Neural cell (in vitro differentiated cells): Measurements from ENCODE around the gene PWP2. TPM values are rescaled to one million over a fixed set of nuclear protein-coding genes. Genes with fewer than 3 reads are reported as not detected.

ENCODE experiments used
- H2AFZ ChIP-seq: fragments of 200-600, 300-800 bp; sonication (generic), shearing (Covaris generic); 2 replicates; pipeline ENCODE4 v1.6.0; 2014; ENCODE audit warnings: low read depth, mild to moderate bottlenecking, antibody characterized with exemption, low read length, moderate library complexity
- H3F3A ChIP-seq: fragments of 200-600 bp; shearing (Covaris generic); 2 replicates; pipeline ENCODE4 v1.6.1; 2016; ENCODE audit warnings: mild to moderate bottlenecking, moderate library complexity, mixed read lengths, antibody characterized with exemption, low read length; ENCODE audit not compliant: insufficient read depth, poor library complexity, severe bottlenecking
- H3K27ac ChIP-seq: fragments of 200-600, 300-800 bp; sonication (generic), shearing (Covaris generic); 2 replicates; pipeline ENCODE4 v1.5.1; 2014; ENCODE audit warnings: mild to moderate bottlenecking, low read length, moderate library complexity
- H3K27me3 ChIP-seq: fragments of 300-800, 200-600 bp; sonication (generic), shearing (Covaris generic); 2 replicates; pipeline ENCODE4 v1.6.0; 2014; ENCODE audit warnings: mild to moderate bottlenecking, low read depth, low read length, moderate library complexity; ENCODE audit not compliant: insufficient read depth
- H3K36me3 ChIP-seq: fragments of 300-800, 200-600 bp; sonication (generic), shearing (Covaris generic); 2 replicates; pipeline ENCODE4 v1.5.1; 2014; ENCODE audit warnings: mild to moderate bottlenecking, antibody characterized with exemption, low read length, moderate library complexity; ENCODE audit not compliant: insufficient read depth
- H3K4me2 ChIP-seq: fragments of 300-800, 200-600 bp; sonication (generic), shearing (Covaris generic); 2 replicates; pipeline ENCODE4 v1.6.0; 2014; ENCODE audit warnings: mild to moderate bottlenecking, low read length
- H3K4me3 ChIP-seq: fragments of 300-800, 200-600 bp; sonication (generic), shearing (Covaris generic); 2 replicates; pipeline ENCODE4 v1.5.1; 2014; ENCODE audit warnings: mild to moderate bottlenecking, low read length, moderate library complexity
- H3K79me2 ChIP-seq: fragments of 200-600 bp; shearing (Covaris generic); replicated peaks from 2 replicates; pipeline ENCODE4 v1.6.0; 2014; ENCODE audit warnings: mild to moderate bottlenecking, low read length, moderate library complexity; ENCODE audit not compliant: insufficient read depth
- H3K9ac ChIP-seq: fragments of 300-800, 200-600 bp; sonication (generic), shearing (Covaris generic); 2 replicates; pipeline ENCODE4 v1.6.1; 2016; ENCODE audit warnings: mild to moderate bottlenecking, low read length, mixed read lengths
- H3K9me2 ChIP-seq: fragments of 200-600 bp; shearing (Covaris generic); 2 replicates; pipeline ENCODE4 v1.6.1; 2016; ENCODE audit warnings: mild to moderate bottlenecking, low read length, mixed read lengths; ENCODE audit not compliant: insufficient read depth
- H3K9me3 ChIP-seq: fragments of 200-600, 300-800 bp; sonication (generic), shearing (Covaris generic); 2 replicates; pipeline ENCODE4 v1.6.1; 2016; ENCODE audit warnings: mild to moderate bottlenecking, mixed run types, low read length, moderate library complexity, mixed read lengths
- H4K20me1 ChIP-seq: fragments of 200-600 bp; shearing (Covaris generic); 2 replicates; pipeline ENCODE4 v1.6.1; 2016; ENCODE audit warnings: mild to moderate bottlenecking, mixed run types; ENCODE audit not compliant: insufficient read depth
- CTCF ChIP-seq: fragments of 450-650 bp; IDR thresholded peaks from 2 replicates; pipeline ENCODE4 v1.5.1; 2014; ENCODE audit warnings: antibody characterized with exemption, mild to moderate bottlenecking, moderate library complexity; ENCODE audit not compliant: poor library complexity, severe bottlenecking
- EP300 ChIP-seq: fragments of 450-650 bp; conservative IDR thresholded peaks from 2 replicates; pipeline ENCODE4 v1.6.1; 2014; ENCODE audit warnings: antibody characterized with exemption, mild to moderate bottlenecking, moderate library complexity; ENCODE audit not compliant: poor library complexity, severe bottlenecking
- EZH2 ChIP-seq: fragments of 200-600, 300-800 bp; shearing (Covaris generic), sonication (generic); IDR thresholded peaks from 2 replicates; pipeline ENCODE4 v1.6.1; 2014; ENCODE audit warnings: antibody characterized with exemption, low read length, borderline replicate concordance, mild to moderate bottlenecking; ENCODE audit not compliant: insufficient read depth, poor library complexity, severe bottlenecking
- MXI1 ChIP-seq: fragments of 450-650 bp; conservative IDR thresholded peaks from 2 replicates; pipeline ENCODE4 v1.6.1; 2014; ENCODE audit warnings: antibody characterized with exemption, mild to moderate bottlenecking; ENCODE audit not compliant: poor library complexity, severe bottlenecking
- POLR2AphosphoS5 ChIP-seq: IDR thresholded peaks from 2 replicates; pipeline ENCODE4 v1.6.1; 2012
- RAD21 ChIP-seq: fragments of 450-650 bp; conservative IDR thresholded peaks from 2 replicates; pipeline ENCODE4 v1.6.1; 2014; ENCODE audit warnings: antibody characterized with exemption, mild to moderate bottlenecking, moderate library complexity
- REST ChIP-seq: IDR thresholded peaks from 2 replicates; pipeline ENCODE4 v1.6.1; 2012; ENCODE audit warnings: borderline replicate concordance
- SMC3 ChIP-seq: fragments of 450-650 bp; conservative IDR thresholded peaks from 2 replicates; pipeline ENCODE4 v1.6.1; 2014; ENCODE audit warnings: antibody characterized with exemption, mild to moderate bottlenecking, moderate library complexity; ENCODE audit not compliant: poor library complexity
- TAF1 ChIP-seq: IDR thresholded peaks from 2 replicates; pipeline ENCODE4 v1.6.1; 2012; ENCODE audit warnings: low read depth
- polyA plus RNA-seq: library from polyadenylated mRNA; depleted of rRNA; stranded (reverse); fragments of >200 nt; gene quantifications from 2 replicates; pipeline ENCODE4 v1.2.3, GENCODE V29; 2014

PWP2 gene
- polyA plus RNA-seq, 1 donor from 2014 or later: 1.7 TPM

GRCh38 chr21:44065428-44065827 is 41.8 kb upstream of the PWP2 start:
- no peaks in the 10 kb centered on the region for H3K79me2 ChIP-seq
- no peak overlapping the region for H3K4me2 ChIP-seq
- no peaks in the 10 kb centered on the region for H3F3A ChIP-seq
- H3K9me3 ChIP-seq: no peaks in the 10 kb centered on the region
- no peaks in the 10 kb centered on the region for H4K20me1 ChIP-seq
- no peaks in the 10 kb centered on the region for H3K9me2 ChIP-seq
- H3K4me3 ChIP-seq: no peak overlapping the region
- H3K27me3 ChIP-seq: no peaks in the 10 kb centered on the region
- H3K9ac ChIP-seq: no peak overlapping the region
- H2AFZ ChIP-seq: no peak overlapping the region
- no peak overlapping the region for H3K27ac ChIP-seq
- TF ChIP-seq TAF1: no peak
- TF ChIP-seq POLR2AphosphoS5: no peak
- no peak for TF ChIP-seq EZH2
- TF ChIP-seq CTCF: no peak
- TF ChIP-seq MXI1: no peak
- TF ChIP-seq EP300: no peak
- TF ChIP-seq SMC3: no peak
- no peak for TF ChIP-seq RAD21
- TF ChIP-seq REST: no peak
- no peaks in the 10 kb centered on the region for H3K36me3 ChIP-seq

GRCh38 chr21:44066116-44066515 is 41.1 kb upstream of the PWP2 start:
- H3F3A ChIP-seq: no peaks in the 10 kb centered on the region
- no peaks in the 10 kb centered on the region for H3K9me2 ChIP-seq
- no peaks in the 10 kb centered on the region for H3K36me3 ChIP-seq
- TF ChIP-seq EZH2 (no peak), TAF1 (no peak), SMC3 (no peak), REST (no peak), EP300 (no peak), CTCF (no peak), RAD21 (no peak), POLR2AphosphoS5 (no peak), MXI1 (no peak)
- H3K9me3 ChIP-seq: no peaks in the 10 kb centered on the region
- H3K9ac ChIP-seq: no peak overlapping the region
- H4K20me1 ChIP-seq: no peaks in the 10 kb centered on the region
- no peaks in the 10 kb centered on the region for H3K27me3 ChIP-seq
- no peak overlapping the region for H2AFZ ChIP-seq
- no peak overlapping the region for H3K4me2 ChIP-seq
- no peaks in the 10 kb centered on the region for H3K79me2 ChIP-seq
- no peak overlapping the region for H3K4me3 ChIP-seq
- no peak overlapping the region for H3K27ac ChIP-seq
